NT2/D1 (cell line): ENCODE measurements around the gene DOK3.

Experiments used
- SUZ12 ChIP-seq: IDR thresholded peaks from 2 replicates; pipeline ENCODE4 v1.6.1; 2011; ENCODE audit not compliant: insufficient read length, insufficient read depth; ENCODE audit errors: extremely low read depth
- ZNF274 ChIP-seq: IDR thresholded peaks from 2 replicates; pipeline ENCODE4 v1.6.1; 2011; ENCODE audit warnings: mild to moderate bottlenecking, low read depth, low read length

GRCh38 chr5:177524539-177524900 is 14.9 kb upstream of the DOK3 start:
- TF ChIP-seq ZNF274 (no peak), SUZ12 (no peak)
